22Rv1 (cell line): ENCODE measurements around the gene PTGES2.

Experiments
- CTCF ChIP-seq: fragments of 450-650 bp; IDR thresholded peaks from 2 replicates; pipeline ENCODE4 v1.5.1; 2017; ENCODE audit warnings: mild to moderate bottlenecking
- ZFX ChIP-seq: fragments of 450-650 bp; IDR thresholded peaks from 2 replicates; pipeline ENCODE4 v1.6.1; 2017; ENCODE audit warnings: antibody characterized with exemption, borderline replicate concordance

- TF ChIP-seq CTCF (no peak), ZFX (no peak)
Measured at GRCh38 chr9:128167209-128167608, 39.7 kb upstream of the PTGES2 start.
